Ovary (tissue), 3 donors: ENCODE results near the gene KRTAP5-2.
"Not testable (repeated sequence)": the region's sequence is repeated elsewhere in the genome, so short reads cannot be mapped to it uniquely, and the experiment has no call there.

Experiments
- CTCF ChIP-seq, 3 donors: fragments of 450-650 bp in 2 of 3; fragments of 200-600 bp in 1 of 3; IDR thresholded peaks; one replicate each; pipeline versions ENCODE4 v1.5.1 to v1.8.0; 2016 to 2022; ENCODE audit warnings: antibody characterized with exemption in 3 of 3, mild to moderate bottlenecking in 1 of 3
- EP300 ChIP-seq: sonication (generic); formaldehyde crosslinking; IDR thresholded peaks from one replicate; pipeline ENCODE4 v1.6.1; 2017; ENCODE audit warnings: antibody characterized with exemption
- POLR2A ChIP-seq: fragments of 450-650 bp; IDR thresholded peaks from one replicate; pipeline ENCODE4 v1.6.1; 2017; ENCODE audit warnings: antibody characterized with exemption, mild to moderate bottlenecking, moderate library complexity
- donor health status: DM: no; HTN: no; CAD: no.

- not testable (repeated sequence) for TF ChIP-seq CTCF (IDR thresholded peaks at IDR 0.05); POLR2A; EP300
Measured at GRCh38 chr11:1598406-1598805, 312 bp upstream of the KRTAP5-2 start.
